Panc1 (cell line): ENCODE measurements around the gene TLCD3B.

Experiments
- CTCF ChIP-seq: fragments of 450-650 bp; IDR thresholded peaks from 2 replicates; pipeline ENCODE4 v1.5.1; 2017; ENCODE audit warnings: mild to moderate bottlenecking
- POLR2AphosphoS5 ChIP-seq: IDR thresholded peaks from 2 replicates; pipeline ENCODE4 v1.6.1; 2012; ENCODE audit warnings: mild to moderate bottlenecking, low read depth, low read length, moderate library complexity
- REST ChIP-seq, 2 experiments: IDR thresholded peaks; 2 replicates each; pipeline ENCODE4 v1.6.1; 2011 to 2012; ENCODE audit warnings: low read depth in 2 of 2, control low read depth in 1 of 2, low read length in 1 of 2, mild to moderate bottlenecking in 1 of 2, moderate library complexity in 1 of 2; ENCODE audit not compliant: insufficient read depth in 1 of 2
- SIN3A ChIP-seq: IDR thresholded peaks from 2 replicates; pipeline ENCODE4 v1.6.1; 2012; ENCODE audit warnings: low read depth, mild to moderate bottlenecking, low read length, moderate library complexity, borderline replicate concordance; ENCODE audit not compliant: insufficient read depth
- TCF7L2 ChIP-seq: IDR thresholded peaks from 2 replicates; pipeline ENCODE4 v1.6.1; 2011; ENCODE audit warnings: mild to moderate bottlenecking, low read depth, low read length, inconsistent platforms

DNA sequence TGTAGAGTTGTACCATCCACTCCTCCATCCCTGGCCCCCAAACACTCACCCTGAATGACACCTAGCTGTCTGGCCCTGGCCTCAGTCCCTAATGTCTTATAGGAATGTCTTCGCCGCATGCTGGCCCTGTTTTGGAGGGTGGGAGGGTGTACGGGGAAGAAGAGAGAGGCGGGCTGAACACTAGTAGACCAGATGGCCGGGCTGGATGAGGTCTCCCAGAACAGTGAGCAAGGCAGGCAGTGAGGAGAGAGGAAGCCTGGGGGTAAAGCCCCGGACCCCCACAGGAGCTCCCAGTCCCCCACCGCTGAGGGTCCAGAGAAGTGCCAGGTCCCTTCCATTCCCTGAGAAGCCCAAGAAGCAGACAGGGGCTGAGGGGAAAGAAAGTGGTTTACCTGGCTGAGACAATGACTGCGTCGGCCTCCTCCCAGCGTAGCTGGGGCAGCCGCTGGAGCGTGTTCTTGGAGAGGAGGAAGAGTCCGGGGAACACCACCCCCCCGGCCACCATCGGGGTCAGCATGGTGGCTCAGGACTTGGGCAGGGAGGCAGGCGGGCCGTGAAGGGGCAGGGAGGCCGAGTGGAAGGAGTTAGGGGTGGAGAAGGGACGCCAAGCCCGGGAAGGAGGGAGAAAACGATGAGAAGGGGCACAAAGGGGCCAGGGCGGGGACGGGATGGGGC, 923 bp downstream of the TLCD3B start:
- no peak for TF ChIP-seq POLR2AphosphoS5
- no peak for TF ChIP-seq CTCF
- no peak for TF ChIP-seq REST (IDR thresholded peaks at IDR 0.05; ENCODE audit: insufficient read depth in 1 of 2, low read depth in 2 of 2, low read length in 1 of 2)
- TF ChIP-seq SIN3A = no peak
- TF ChIP-seq TCF7L2 = no peak
